ENCODE data around the gene B3GNT3. TPM values are rescaled to one million over a fixed set of nuclear protein-coding genes. Genes with fewer than 3 reads are reported as not detected.
A peak's percentile ranks its signal among the peaks of the same experiment; 100 is the strongest.

B3GNT3 gene
- polyA plus RNA-seq (2012; ENCODE audit: missing spikeins) = not detected

- DNase-seq (ENCODE audit: insufficient read length) (no peak), FAIRE-seq (no peak)
- TF ChIP-seq POLR2A (IDR thresholded peaks at IDR 0.05; ENCODE audit: low read depth, low read length) = no peak
- TF ChIP-seq TAF1 (IDR thresholded peaks at IDR 0.05; ENCODE audit: borderline replicate concordance, low read depth, low read length) = no peak
These were observed at the start of gene B3GNT3 for GRCh38 chr19:17794731-17795494. Gene B3GNT3 (plus strand): TSS chr19:17795138. CDS start chr19:17807808, 12,670 bp downstream.

- FAIRE-seq (peak; percentile 90), DNase-seq (ENCODE audit: insufficient read length) (peak; percentile 92)
- TF ChIP-seq POLR2AphosphoS5 (IDR thresholded peaks at IDR 0.05; ENCODE audit: low read depth, low read length) (no peak), POLR2A (IDR thresholded peaks at IDR 0.05; ENCODE audit: low read depth, low read length) (no peak), TAF1 (IDR thresholded peaks at IDR 0.05; ENCODE audit: borderline replicate concordance, low read depth, low read length) (no peak)
These were observed 47.5 kb upstream of the B3GNT3 start for GRCh38 chr19:17747205-17748098.

- DNase-seq (ENCODE audit: insufficient read length) (no peak), FAIRE-seq (no peak)
- TF ChIP-seq TAF1 (IDR thresholded peaks at IDR 0.05; ENCODE audit: borderline replicate concordance, low read depth, low read length) (no peak), POLR2AphosphoS5 (IDR thresholded peaks at IDR 0.05; ENCODE audit: low read depth, low read length) (no peak), POLR2A (IDR thresholded peaks at IDR 0.05; ENCODE audit: low read depth, low read length) (no peak)
These were observed 45.9 kb upstream of the B3GNT3 start for GRCh38 chr19:17748884-17749638.

GRCh38 chr19:17749912-17750317 is 45.0 kb upstream of the B3GNT3 start:
- FAIRE-seq = no peak
- TF ChIP-seq TAF1 (IDR thresholded peaks at IDR 0.05; ENCODE audit: borderline replicate concordance, low read depth, low read length) (no peak), POLR2AphosphoS5 (IDR thresholded peaks at IDR 0.05; ENCODE audit: low read depth, low read length) (no peak), POLR2A (IDR thresholded peaks at IDR 0.05; ENCODE audit: low read depth, low read length) (no peak)

GRCh38 chr19:17751103-17751911 is 43.6 kb upstream of the B3GNT3 start, which contains the start of gene FCHO1:
Gene FCHO1 (plus strand): TSS chr19:17751477. CDS start chr19:17755165, 3,688 bp downstream.
- DNase-seq (ENCODE audit: insufficient read length) (peak; percentile 58), FAIRE-seq (peak; percentile 98)
- TF ChIP-seq POLR2A (IDR thresholded peaks at IDR 0.05; ENCODE audit: low read depth, low read length) (peak; percentile 74; the same call in 1 of the 2 replicates), POLR2AphosphoS5 (IDR thresholded peaks at IDR 0.05; ENCODE audit: low read depth, low read length) (peak; percentile 59; the same call in 1 of the 2 replicates), TAF1 (IDR thresholded peaks at IDR 0.05; ENCODE audit: borderline replicate concordance, low read depth, low read length) (0 out of 2 replicates have a peak, but pooled peaks have one; percentile 26)

More at GRCh38 chr19:17749912-17750317, 45.0 kb upstream of the B3GNT3 start:
- DNase-seq (ENCODE audit: insufficient read length) = no peak

- DNase-seq (ENCODE audit: insufficient read length) (no peak), FAIRE-seq (no peak)
- TF ChIP-seq POLR2AphosphoS5 (IDR thresholded peaks at IDR 0.05; ENCODE audit: low read depth, low read length) (no peak), POLR2A (IDR thresholded peaks at IDR 0.05; ENCODE audit: low read depth, low read length) (no peak), TAF1 (IDR thresholded peaks at IDR 0.05; ENCODE audit: borderline replicate concordance, low read depth, low read length) (no peak)
These were observed 43.0 kb upstream of the B3GNT3 start for GRCh38 chr19:17751912-17752273.

- TF ChIP-seq POLR2A (IDR thresholded peaks at IDR 0.05; ENCODE audit: low read depth, low read length) (no peak), POLR2AphosphoS5 (IDR thresholded peaks at IDR 0.05; ENCODE audit: low read depth, low read length) (no peak), TAF1 (IDR thresholded peaks at IDR 0.05; ENCODE audit: borderline replicate concordance, low read depth, low read length) (no peak)
- DNase-seq (ENCODE audit: insufficient read length) (no peak), FAIRE-seq (no peak)
These were observed 41.9 kb upstream of the B3GNT3 start for GRCh38 chr19:17752865-17753639.

GRCh38 chr19:17753976-17754375 is 41.0 kb upstream of the B3GNT3 start:
- FAIRE-seq (no peak), DNase-seq (ENCODE audit: insufficient read length) (no peak)
- no peak for TF ChIP-seq POLR2A (IDR thresholded peaks at IDR 0.05; ENCODE audit: low read depth, low read length)
- no peak for TF ChIP-seq POLR2AphosphoS5 (IDR thresholded peaks at IDR 0.05; ENCODE audit: low read depth, low read length)
- TF ChIP-seq TAF1 (IDR thresholded peaks at IDR 0.05; ENCODE audit: borderline replicate concordance, low read depth, low read length) = no peak

- FAIRE-seq (peak; percentile 98), DNase-seq (ENCODE audit: insufficient read length) (no peak)
- TF ChIP-seq POLR2AphosphoS5 (IDR thresholded peaks at IDR 0.05; ENCODE audit: low read depth, low read length) (no peak), TAF1 (IDR thresholded peaks at IDR 0.05; ENCODE audit: borderline replicate concordance, low read depth, low read length) (no peak), POLR2A (IDR thresholded peaks at IDR 0.05; ENCODE audit: low read depth, low read length) (no peak)
These were observed 40.1 kb upstream of the B3GNT3 start for GRCh38 chr19:17754634-17755442.
